GM18526 (cell line): Measurements from ENCODE around the gene NUCB2.

ENCODE experiments used
- POLR2A ChIP-seq: IDR thresholded peaks from 3 replicates; pipeline ENCODE4 v1.6.1; 2011; ENCODE audit not compliant: insufficient read length; ENCODE audit errors: extremely low read depth

Gene NUCB2

GRCh38 chr11:17313349-17314231 lies 37.1 kb downstream of the NUCB2 start:
- TF ChIP-seq POLR2A: no peak

GRCh38 chr11:17314232-17314547 lies 37.7 kb downstream of the NUCB2 start:
- TF ChIP-seq POLR2A: no peak

GRCh38 chr11:17314904-17315426 lies 38.4 kb downstream of the NUCB2 start:
- TF ChIP-seq POLR2A: no peak

GRCh38 chr11:17328871-17329494 lies 52.4 kb downstream of the NUCB2 start:
- no peak for TF ChIP-seq POLR2A

- TF ChIP-seq POLR2A: no peak
Measured at GRCh38 chr11:17331669-17332068, 55.1 kb downstream of the NUCB2 start.

GRCh38 chr11:17333799-17334586 lies 57.5 kb downstream of the NUCB2 start:
- no peak for TF ChIP-seq POLR2A

GRCh38 chr11:17343257-17343656 lies 66.7 kb downstream of the NUCB2 start:
- no peak for TF ChIP-seq POLR2A

- no peak for TF ChIP-seq POLR2A
Measured at GRCh38 chr11:17343907-17344306, 67.4 kb downstream of the NUCB2 start.

- TF ChIP-seq POLR2A: no peak
Measured at GRCh38 chr11:17347676-17348075, 71.1 kb downstream of the NUCB2 start.

- no peak for TF ChIP-seq POLR2A
Measured at GRCh38 chr11:17350455-17351171, 74.1 kb downstream of the NUCB2 start.

- TF ChIP-seq POLR2A: no peak
Measured at GRCh38 chr11:17351172-17351509, 74.6 kb downstream of the NUCB2 start.

- no peak for TF ChIP-seq POLR2A
Measured at GRCh38 chr11:17351510-17352176, 75.1 kb downstream of the NUCB2 start, which contains the start of gene NCR3LG1. NCR3LG1 (plus strand) TSS chr11:17351800; CDS start chr11:17351970, 170 bp downstream.

- TF ChIP-seq POLR2A: no peak
Measured at GRCh38 chr11:17352950-17353820, 76.6 kb downstream of the NUCB2 start.

GRCh38 chr11:17353821-17354600 lies 77.5 kb downstream of the NUCB2 start:
- no peak for TF ChIP-seq POLR2A
